ENCODE data around the gene FIBP.

GRCh38 chr11:65900125-65900898, 12.0 kb upstream of the FIBP start, which contains the start of gene FOSL1:
- TF ChIP-seq CTCF (IDR thresholded peaks at IDR 0.05; ENCODE audit: low read depth, low read length) = no peak
- peak; percentile 95 for TF ChIP-seq POLR2A (IDR thresholded peaks at IDR 0.05; ENCODE audit: extremely low read depth, insufficient read length)
- TF ChIP-seq MAX (IDR thresholded peaks at IDR 0.05; ENCODE audit: low read depth, low read length) = peak; percentile 68
- peak; percentile 81 for TF ChIP-seq MYC (IDR thresholded peaks at IDR 0.05; ENCODE audit: low read depth, low read length)
